Measurements from ENCODE around the gene FARP1. TPM values are rescaled to one million over a fixed set of nuclear protein-coding genes. Genes with fewer than 3 reads are reported as not detected.

FARP1 gene
- total and polyA plus RNA-seq, 2 of the 8 experiments (the other 6 are each of a cell fraction or from before 2014, with no cell fraction given): 24.7 to 104 TPM

GRCh38 chr13:98215508-98215907 lies 72.6 kb downstream of the FARP1 start:
- Histone ChIP-seq H3K9ac (replicated peaks in 1 of 4; ENCODE audit: extremely low read depth in 1 of 4, low read depth in 3 of 4, low read length in 3 of 4) (no peak overlapping the region), H4K20me1 (replicated peaks in 1 of 2; ENCODE audit: control insufficient read depth in 1 of 2, insufficient read depth in 2 of 2, low read length in 2 of 2) (no peaks in the 10 kb centered on the region), H3K79me2 (ENCODE audit: control insufficient read depth in 1 of 2, insufficient read depth in 2 of 2, low read length in 2 of 2) (peaks cover 0 to 24% of the 10 kb centered on the region in 2 experiments; a peak in 3 of 4 replicates), H2AFZ (ENCODE audit: low read length) (no peak overlapping the region), H4K8ac (ENCODE audit: extremely low read depth, insufficient read depth, low read length) (no peak overlapping the region), H4K5ac (ENCODE audit: insufficient read length, low read depth, low read length) (no peak overlapping the region), H3K9me3 (ENCODE audit: insufficient read depth in 2 of 2, low read depth in 1 of 2, low read length in 1 of 2) (peaks cover 4 to 5% of the 10 kb centered on the region in 2 experiments; a peak in 3 of 4 replicates), H2BK15ac (ENCODE audit: low read length) (no peak overlapping the region), H2AK5ac (ENCODE audit: low read depth, low read length) (no peak overlapping the region), H3K27ac (ENCODE audit: low read depth, low read length) (no peak overlapping the region), H2BK5ac (ENCODE audit: low read depth, low read length) (no peak overlapping the region), H3K36me3 (ENCODE audit: control insufficient read depth in 2 of 4, insufficient read depth in 4 of 4, low read length in 3 of 4) (peaks cover 0 to 22% (median 9%) of the 10 kb centered on the region in 4 experiments; a peak in 3 of 8 replicates), H3K14ac (ENCODE audit: insufficient read length) (no peak overlapping the region), H2BK120ac (replicated peaks; ENCODE audit: low read depth, low read length) (no peak overlapping the region), H3K4me2 (ENCODE audit: insufficient read depth in 1 of 2, low read depth in 2 of 2, low read length in 2 of 2) (no peak overlapping the region), H4K91ac (replicated peaks; ENCODE audit: insufficient read length, low read length) (no peak overlapping the region), H2BK12ac (ENCODE audit: low read depth, low read length) (no peak overlapping the region), H3K4ac (replicated peaks; ENCODE audit: insufficient read length, low read depth, low read length) (no peak overlapping the region), H3K4me3 (ENCODE audit: extremely low read depth in 1 of 4, insufficient read depth in 2 of 4, low read depth in 3 of 4, low read length in 4 of 4) (no peak overlapping the region), H3K79me1 (ENCODE audit: low read depth, low read length) (peaks cover 4% of the 10 kb centered on the region; the same call in 1 of the 2 replicates), H3K18ac (ENCODE audit: extremely low read depth, low read length) (no peak overlapping the region), H3K23me2 (ENCODE audit: low read depth, low read length) (no peaks in the 10 kb centered on the region), H3K27me3 (replicated peaks in 1 of 4; ENCODE audit: control insufficient read depth in 3 of 4, extremely low read depth in 1 of 4, insufficient read depth in 3 of 4, low read length in 3 of 4) (no peaks in the 10 kb centered on the region), H3K23ac (ENCODE audit: insufficient read length) (no peak overlapping the region), H2BK20ac (ENCODE audit: low read length) (no peak overlapping the region), H3K56ac (replicated peaks; ENCODE audit: insufficient read length, low read depth, low read length) (no peak overlapping the region), H3K4me1 (replicated peaks in 1 of 4; ENCODE audit: control insufficient read depth in 3 of 4, insufficient read depth in 4 of 4, low read length in 3 of 4) (peaks cover 0 to 10% (median 0%) of the 10 kb centered on the region in 4 experiments; a peak in 2 of 7 replicates)
- WGBS, 2 experiments (ENCODE audit: extremely low coverage in 1 of 2, insufficient coverage in 1 of 2, insufficient read length in 1 of 2, insufficient replicate concordance in 2 of 2, low coverage in 1 of 2, low lambda C conversion rate in 2 of 2, missing lambda C conversion rate in 1 of 2): 87% methylated on average over 6 of the region's 6 CpGs; no CpG with 5 or more reads in 1 of the 2 experiments
- ChIA-PET CTCF (ENCODE audit: partially characterized antibody) (interaction anchor here (1.5 kb wide), 1 partner anchor 27 kb away, joined by 3 read pairs; no protein-coding TSS in a partner anchor), POLR2A (ENCODE audit: partially characterized antibody) (no interaction called here)
- DNase-seq (ENCODE audit: low read depth in 1 of 2, low spot score in 2 of 2) (no peak), FAIRE-seq (no peak)
- TF ChIP-seq RBBP5 (IDR thresholded peaks at IDR 0.05; ENCODE audit: borderline replicate concordance, low read depth, low read length) (no peak), SIX5 (IDR thresholded peaks at IDR 0.05; ENCODE audit: low read depth, low read length) (no peak), ASH2L (IDR thresholded peaks at IDR 0.05; ENCODE audit: low read length) (no peak)

All from H1 (cell line).